ENCODE data around the gene HNF1A.
"Not testable (repeated sequence)": the region's sequence is repeated elsewhere in the genome, so short reads cannot be mapped to it uniquely, and the experiment has no call there.

HNF1A gene

DNA sequence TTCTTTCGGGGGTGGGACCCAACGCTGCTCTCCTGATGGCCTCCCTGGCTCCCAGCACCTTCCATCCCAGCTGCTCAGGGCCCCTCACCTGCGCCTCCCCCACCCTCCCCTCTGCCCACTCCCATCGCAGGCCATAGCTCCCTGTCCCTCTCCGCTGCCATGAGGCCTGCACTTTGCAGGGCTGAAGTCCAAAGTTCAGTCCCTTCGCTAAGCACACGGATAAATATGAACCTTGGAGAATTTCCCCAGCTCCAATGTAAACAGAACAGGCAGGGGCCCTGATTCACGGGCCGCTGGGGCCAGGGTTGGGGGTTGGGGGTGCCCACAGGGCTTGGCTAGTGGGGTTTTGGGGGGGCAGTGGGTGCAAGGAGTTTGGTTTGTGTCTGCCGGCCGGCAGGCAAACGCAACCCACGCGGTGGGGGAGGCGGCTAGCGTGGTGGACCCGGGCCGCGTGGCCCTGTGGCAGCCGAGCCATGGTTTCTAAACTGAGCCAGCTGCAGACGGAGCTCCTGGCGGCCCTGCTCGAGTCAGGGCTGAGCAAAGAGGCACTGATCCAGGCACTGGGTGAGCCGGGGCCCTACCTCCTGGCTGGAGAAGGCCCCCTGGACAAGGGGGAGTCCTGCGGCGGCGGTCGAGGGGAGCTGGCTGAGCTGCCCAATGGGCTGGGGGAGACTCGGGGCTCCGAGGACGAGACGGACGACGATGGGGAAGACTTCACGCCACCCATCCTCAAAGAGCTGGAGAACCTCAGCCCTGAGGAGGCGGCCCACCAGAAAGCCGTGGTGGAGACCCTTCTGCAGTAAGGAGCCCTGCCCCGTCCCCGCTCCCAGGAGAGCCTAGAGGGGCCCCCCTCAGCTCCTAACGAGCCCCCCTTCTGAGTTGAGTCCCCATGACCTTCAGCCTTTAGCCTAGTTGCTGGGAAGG lies at the start of gene HNF1A:
Gene HNF1A, plus strand, starts transcription at position 248 of the 924 bp plus-strand sequence. Its CDS starts 226 bp downstream, at position 474.
- DNase-seq = no peak

DNA sequence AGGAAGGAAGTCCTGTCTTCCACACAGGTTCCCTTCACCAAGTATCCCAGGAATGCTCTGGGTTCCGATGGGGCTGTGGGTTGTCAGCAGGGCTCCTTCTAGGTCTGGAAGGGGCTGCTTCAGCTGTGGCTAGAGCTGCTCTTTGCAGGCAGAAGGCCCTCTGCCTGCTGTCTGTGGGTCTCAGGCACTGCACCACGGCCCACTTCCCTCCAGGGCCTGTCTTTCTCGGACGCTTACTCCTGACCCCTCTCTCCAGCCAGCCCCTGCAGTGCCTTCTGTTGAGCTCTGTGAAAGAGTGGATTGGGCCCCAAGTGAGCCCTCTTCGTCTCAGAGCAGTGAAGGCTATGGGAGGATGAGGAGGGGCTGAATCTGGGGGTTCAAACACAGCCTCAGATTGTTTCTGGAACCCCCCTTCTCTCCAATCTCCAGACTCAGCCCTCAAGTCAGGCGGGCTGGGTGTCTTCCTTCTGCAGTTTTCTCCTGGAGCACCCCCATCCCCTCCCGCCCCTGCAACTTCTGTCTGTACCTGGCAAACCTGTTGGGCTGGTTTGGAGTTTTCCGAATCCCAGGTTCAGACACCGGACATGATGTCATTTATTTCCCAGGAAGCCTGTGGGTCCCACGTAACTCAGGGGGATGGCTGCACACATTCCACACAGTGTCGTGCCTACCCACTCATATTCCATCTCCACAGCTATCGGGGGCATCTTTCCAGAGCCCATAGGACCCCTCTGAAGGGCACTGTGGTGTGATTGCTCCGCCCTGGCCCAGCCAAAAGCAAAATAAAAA lies 49.3 kb upstream of the HNF1A start:
- DNase-seq = no peak

DNA sequence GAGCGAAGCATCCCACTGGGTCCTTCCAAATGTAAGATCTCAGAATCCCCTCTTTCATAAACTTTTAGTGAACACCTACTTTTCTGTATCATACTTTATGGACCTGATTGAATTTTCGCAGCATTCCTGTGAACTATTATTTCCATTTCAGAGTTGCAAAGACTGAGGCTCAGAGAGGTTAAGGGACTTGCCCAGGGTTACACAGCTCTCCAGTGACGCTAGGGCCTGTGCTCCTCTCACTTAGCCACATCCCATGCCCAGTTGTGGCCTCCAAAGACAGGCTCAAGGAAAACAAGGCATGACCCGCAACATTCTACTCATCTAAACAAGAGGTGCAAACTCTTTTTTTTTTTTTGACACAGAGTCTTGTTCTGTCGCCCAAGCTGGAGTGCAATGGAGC lies 48.3 kb upstream of the HNF1A start:
- no peak for DNase-seq

- DNase-seq = no peak
Measured at GRCh38 chr12:120932058-120932457, 46.3 kb upstream of the HNF1A start.

DNA sequence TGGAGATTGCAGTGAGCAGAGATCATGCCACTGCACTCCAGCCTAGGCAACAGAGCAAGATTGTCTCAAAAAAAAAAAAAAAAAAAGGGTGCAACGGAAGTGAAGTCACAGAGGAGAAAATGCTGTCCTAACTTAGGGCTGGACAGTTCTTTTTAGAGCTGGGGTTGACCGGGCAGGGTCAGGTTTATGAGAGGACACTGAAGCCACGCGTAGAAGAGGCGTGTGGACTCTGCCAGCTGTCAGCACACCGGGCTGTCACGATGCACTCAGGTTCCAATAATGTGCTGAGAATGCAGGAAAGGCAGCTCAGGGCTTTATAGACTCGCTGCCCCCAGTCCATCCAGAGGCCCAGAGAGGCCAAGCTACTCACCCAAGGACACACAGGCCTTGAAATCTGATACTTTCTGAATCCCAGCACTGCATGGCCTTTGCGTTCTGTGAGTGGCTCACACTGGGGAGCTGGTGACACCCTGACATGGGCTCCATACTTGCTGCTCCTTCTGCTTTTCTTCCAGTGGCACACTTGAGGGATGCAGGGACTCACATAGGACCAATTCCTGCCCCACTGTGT lies 45.3 kb upstream of the HNF1A start:
- DNase-seq = no peak

GRCh38 chr12:120933786-120934185 lies 44.6 kb upstream of the HNF1A start:
- DNase-seq = no peak

- no peak for DNase-seq
Measured at GRCh38 chr12:120936197-120936596, 42.1 kb upstream of the HNF1A start.

DNA sequence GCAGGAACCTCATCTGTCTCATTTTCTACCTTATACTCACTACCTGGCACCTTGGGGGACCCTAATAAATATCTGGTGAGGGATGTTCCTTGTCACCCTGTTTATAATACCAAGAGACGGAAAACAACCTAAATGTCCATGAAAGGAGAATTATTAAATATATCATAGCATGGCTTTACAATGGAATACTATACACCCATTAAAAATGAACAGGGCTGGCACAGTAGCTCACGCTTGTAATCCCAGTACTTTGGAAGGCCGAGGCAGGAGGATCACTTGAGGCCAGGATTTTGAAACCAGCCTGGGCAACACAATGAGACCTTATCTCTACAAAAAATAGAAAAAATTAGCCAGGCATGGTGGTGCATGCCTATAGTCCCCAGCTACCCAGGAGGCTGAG lies 39.8 kb upstream of the HNF1A start:
- no peak for DNase-seq

GRCh38 chr12:120939523-120939922 lies 38.8 kb upstream of the HNF1A start:
- no peak for DNase-seq

DNA sequence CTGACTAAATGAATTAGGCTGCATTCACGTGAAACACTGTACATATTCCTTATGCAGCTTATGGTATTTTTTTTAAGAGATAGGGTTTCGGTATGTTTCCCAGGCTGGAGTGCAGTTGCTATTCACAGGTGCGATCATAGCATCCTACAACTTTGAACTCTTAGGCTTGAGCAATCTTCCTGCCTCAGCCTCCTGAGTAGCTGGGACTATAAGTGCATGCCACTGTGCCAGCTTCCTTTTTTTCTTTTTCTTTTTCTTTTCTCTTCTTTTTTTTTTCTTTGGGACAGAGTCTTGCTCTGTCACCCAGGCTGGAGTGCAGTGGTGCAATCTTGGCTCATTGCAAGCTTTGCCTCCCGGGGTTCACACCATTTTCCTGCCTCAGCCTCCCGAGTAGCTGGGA lies 38.3 kb upstream of the HNF1A start:
- DNase-seq = no peak

DNA sequence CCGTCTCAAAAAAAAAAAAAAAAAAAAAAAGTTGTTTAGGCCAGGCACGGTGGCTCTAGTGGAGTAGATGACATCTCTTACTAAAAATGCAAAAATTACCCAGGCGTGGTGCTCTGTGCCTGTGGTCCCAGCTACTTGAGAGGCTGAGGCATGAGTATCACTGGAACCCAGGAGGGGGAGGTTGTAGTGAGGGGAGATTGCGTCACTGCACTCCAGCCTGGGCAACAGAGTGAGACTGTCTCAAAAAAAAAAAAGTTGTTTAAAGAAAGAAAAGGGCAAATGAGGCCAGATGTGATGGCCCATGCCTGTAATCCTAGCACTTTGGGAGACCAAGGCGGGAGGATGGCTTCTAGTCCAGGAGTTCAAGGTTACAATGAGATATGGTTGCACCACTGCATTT lies 37.5 kb upstream of the HNF1A start:
- DNase-seq = no peak

- no peak for DNase-seq
Measured at GRCh38 chr12:120941412-120941811, 36.9 kb upstream of the HNF1A start.

- no peak for DNase-seq
Measured at GRCh38 chr12:120941846-120942405, 36.4 kb upstream of the HNF1A start.

DNA sequence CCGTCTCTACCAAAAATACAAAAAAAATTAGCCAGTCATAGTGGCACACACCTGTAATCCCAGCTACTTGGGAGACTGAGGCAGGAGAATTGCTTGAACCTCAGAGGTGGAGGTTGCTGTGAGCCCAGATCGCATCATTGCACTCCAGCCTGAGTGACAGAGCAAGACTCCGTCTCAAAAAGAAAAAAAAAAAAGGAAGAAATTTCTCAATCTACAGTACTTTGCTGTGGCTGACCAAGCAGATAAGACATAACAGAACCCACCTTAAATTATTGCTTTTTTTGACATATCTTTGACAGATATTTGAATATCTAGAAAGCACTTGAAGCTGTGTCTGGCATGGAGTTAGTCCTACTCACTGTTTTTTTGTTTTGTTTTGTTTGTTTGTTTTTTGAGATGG lies 34.9 kb upstream of the HNF1A start:
- no peak for DNase-seq

DNA sequence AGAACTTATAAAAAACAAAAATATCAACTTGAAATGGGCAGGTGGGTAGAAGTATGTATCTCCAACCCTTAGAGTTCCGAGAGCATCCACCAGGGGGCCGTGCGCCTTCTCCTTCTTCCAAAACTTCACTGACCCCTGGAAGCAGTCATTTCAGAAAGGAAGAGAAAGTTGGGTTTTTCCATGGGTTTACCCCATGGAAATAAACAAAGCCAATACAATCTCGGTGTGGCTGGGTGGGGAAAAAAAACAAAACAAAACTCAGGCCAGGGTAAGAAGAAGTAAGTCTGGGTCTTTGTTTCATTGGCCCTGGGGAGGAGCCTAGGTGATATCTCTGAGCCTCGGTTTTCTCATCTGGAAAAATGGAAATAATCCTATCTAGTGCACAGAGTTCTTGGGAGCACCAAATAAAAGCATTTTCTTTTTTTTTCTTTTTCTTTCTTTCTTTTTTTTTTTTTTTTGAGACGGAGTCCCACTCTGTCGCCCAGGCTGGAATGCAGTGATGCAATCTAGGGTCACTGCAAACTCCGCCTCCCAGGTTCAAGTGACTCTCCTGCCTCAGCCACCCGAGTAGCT lies 33.6 kb upstream of the HNF1A start:
- DNase-seq = no peak

DNA sequence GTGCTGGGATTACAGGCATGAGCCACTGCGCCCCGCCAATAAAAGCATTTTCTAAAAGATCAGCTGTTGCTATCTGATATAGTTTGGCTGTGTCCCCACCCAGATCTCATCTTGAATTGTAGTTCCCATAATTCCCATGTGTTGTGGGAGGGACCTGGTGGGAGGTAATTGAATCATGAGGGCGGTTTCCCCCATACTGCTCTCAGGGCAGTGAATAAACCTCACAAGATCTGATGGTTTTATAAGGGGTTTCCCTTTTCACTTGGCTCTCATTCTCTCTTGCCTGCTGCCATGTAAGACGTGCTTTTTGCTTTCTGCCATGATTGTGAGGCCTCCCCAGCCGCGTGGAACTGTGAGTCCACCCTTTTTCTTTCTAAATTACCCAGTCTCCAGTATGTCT lies 32.8 kb upstream of the HNF1A start:
- not testable (repeated sequence) for DNase-seq

- DNase-seq = not testable (repeated sequence)
Measured at GRCh38 chr12:120950260-120950799, 28.0 kb upstream of the HNF1A start.

GRCh38 chr12:120950807-120951206 lies 27.5 kb upstream of the HNF1A start:
- no peak for DNase-seq

GRCh38 chr12:120955232-120955631 lies 23.1 kb upstream of the HNF1A start:
- DNase-seq = no peak

DNA sequence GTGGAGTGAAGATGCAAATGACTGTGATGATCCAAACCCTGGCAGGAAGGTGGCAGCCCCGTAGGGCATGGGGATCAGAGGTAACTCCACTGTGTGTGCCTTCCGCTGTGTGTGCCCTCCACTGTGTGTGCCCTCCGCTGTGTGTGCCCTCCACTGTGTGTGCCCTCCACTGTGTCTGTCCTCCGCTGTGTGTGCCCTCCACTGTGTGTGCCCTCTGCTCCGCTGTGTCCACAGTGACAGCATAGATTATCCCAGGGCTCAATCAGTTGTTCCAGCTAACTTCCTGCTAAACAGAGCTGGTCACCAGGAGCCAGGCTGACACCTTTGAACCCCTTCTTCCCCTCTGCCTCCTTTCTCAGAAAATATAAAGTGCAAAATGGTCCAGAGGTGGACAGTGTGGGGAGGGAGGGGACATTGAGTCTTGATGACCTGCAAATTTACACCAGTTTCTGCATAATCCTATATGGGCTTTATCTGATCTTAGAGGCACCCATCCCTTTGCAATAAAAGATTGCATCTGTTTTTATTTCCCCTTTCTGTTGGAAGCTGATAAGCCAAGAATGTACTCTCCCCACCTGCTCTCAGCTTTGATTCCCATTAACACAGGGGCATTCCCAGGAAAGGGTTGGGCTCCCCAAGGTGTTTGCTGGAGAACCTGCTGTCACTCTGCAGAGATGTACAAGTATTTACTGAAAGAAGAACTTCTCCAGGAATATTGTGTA lies 21.6 kb upstream of the HNF1A start:
- DNase-seq = no peak

GRCh38 chr12:120959111-120959878 lies 19.0 kb upstream of the HNF1A start:
- no peak for DNase-seq
